ENCODE data around the gene USP6NL. TPM values are rescaled to one million over a fixed set of nuclear protein-coding genes. Genes with fewer than 3 reads are reported as not detected.

USP6NL gene
- total and polyA plus RNA-seq, 9 of the 15 experiments (the other 6 are each of a cell fraction or from before 2014, with no cell fraction given), result 3.2 to 26.6 (median 19.8) TPM

DNA sequence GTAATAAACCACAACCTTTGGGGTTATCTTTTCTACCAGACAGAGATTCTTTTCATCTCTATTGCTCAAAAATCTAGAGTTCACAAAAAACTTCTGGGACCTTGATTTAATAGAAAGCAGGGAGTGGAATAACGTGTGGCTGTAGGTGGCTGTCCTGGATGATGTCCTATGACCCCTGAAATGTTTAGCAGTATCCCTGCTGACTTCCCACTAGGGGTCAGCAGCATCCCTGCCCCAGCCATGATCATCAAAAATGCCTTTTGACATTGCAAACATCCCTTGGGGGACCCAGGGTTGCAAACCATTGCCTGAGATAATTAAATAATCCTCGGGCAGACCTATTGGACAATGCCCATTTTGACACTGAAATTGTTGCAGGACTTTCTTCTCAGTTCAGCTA, 177.1 kb downstream of the USP6NL start (continued):
- TF ChIP-seq MYBL2 (IDR thresholded peaks at IDR 0.05; ENCODE audit: low read depth), result no peak
- no peak for TF ChIP-seq MYBL2 (CRISPR knock-in tag; IDR thresholded peaks at IDR 0.05; ENCODE audit: borderline replicate concordance)
- peak; percentile 55 for TF ChIP-seq NR2C1 (IDR thresholded peaks at IDR 0.05)
- peak; percentile 67 for TF ChIP-seq NR2C1 (tag; IDR thresholded peaks at IDR 0.05)
- TF ChIP-seq SUPT5H (IDR thresholded peaks at IDR 0.05), result no peak
- TF ChIP-seq ZZZ3 (IDR thresholded peaks at IDR 0.05), result no peak
- TF ChIP-seq TCF3 (CRISPR knock-in tag; IDR thresholded peaks at IDR 0.05), result no peak
- TF ChIP-seq ZFX (CRISPR knock-in tag; IDR thresholded peaks at IDR 0.05), result no peak
- TF ChIP-seq POLR2AphosphoS2 (IDR thresholded peaks at IDR 0.05; ENCODE audit: low read length), result no peak
- TF ChIP-seq CCNT2 (IDR thresholded peaks at IDR 0.05; ENCODE audit: borderline replicate concordance, extremely low read depth, insufficient read length, low read depth, low read length), result no peak
- TF ChIP-seq, protein P1, sequence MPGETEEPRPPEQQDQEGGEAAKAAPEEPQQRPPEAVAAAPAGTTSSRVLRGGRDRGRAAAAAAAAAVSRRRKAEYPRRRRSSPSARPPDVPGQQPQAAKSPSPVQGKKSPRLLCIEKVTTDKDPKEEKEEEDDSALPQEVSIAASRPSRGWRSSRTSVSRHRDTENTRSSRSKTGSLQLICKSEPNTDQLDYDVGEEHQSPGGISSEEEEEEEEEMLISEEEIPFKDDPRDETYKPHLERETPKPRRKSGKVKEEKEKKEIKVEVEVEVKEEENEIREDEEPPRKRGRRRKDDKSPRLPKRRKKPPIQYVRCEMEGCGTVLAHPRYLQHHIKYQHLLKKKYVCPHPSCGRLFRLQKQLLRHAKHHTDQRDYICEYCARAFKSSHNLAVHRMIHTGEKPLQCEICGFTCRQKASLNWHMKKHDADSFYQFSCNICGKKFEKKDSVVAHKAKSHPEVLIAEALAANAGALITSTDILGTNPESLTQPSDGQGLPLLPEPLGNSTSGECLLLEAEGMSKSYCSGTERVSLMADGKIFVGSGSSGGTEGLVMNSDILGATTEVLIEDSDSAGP (CRISPR knock-in tag; IDR thresholded peaks at IDR 0.05), result no peak
- TF ChIP-seq KDM1A (IDR thresholded peaks at IDR 0.05), result peak in 1 of 2 experiments; percentile 36; a peak in 1 of 4 replicates
- peak; percentile 57; the same call in 1 of the 2 replicates for TF ChIP-seq SMC3 (conservative IDR thresholded peaks at IDR 0.05; ENCODE audit: insufficient read depth, low read depth, low read length)
- TF ChIP-seq, protein P2, sequence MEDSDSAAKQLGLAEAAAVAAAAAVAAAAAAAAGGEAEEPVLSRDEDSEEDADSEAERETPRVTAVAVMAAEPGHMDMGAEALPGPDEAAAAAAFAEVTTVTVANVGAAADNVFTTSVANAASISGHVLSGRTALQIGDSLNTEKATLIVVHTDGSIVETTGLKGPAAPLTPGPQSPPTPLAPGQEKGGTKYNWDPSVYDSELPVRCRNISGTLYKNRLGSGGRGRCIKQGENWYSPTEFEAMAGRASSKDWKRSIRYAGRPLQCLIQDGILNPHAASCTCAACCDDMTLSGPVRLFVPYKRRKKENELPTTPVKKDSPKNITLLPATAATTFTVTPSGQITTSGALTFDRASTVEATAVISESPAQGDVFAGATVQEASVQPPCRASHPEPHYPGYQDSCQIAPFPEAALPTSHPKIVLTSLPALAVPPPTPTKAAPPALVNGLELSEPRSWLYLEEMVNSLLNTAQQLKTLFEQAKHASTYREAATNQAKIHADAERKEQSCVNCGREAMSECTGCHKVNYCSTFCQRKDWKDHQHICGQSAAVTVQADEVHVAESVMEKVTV (CRISPR knock-in tag; IDR thresholded peaks at IDR 0.05), result peak; percentile 44; the same call in 1 of the 2 replicates
- no peak for TF ChIP-seq RBM39 (optimal IDR thresholded peaks at IDR 0.05; ENCODE audit: low read depth, low read length)
- TF ChIP-seq, protein P3, sequence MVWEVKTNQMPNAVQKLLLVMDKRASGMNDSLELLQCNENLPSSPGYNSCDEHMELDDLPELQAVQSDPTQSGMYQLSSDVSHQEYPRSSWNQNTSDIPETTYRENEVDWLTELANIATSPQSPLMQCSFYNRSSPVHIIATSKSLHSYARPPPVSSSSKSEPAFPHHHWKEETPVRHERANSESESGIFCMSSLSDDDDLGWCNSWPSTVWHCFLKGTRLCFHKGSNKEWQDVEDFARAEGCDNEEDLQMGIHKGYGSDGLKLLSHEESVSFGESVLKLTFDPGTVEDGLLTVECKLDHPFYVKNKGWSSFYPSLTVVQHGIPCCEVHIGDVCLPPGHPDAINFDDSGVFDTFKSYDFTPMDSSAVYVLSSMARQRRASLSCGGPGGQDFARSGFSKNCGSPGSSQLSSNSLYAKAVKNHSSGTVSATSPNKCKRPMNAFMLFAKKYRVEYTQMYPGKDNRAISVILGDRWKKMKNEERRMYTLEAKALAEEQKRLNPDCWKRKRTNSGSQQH (CRISPR knock-in tag; IDR thresholded peaks at IDR 0.05), result no peak
- TF ChIP-seq ZNF324 (CRISPR knock-in tag; IDR thresholded peaks at IDR 0.05), result no peak
- TF ChIP-seq SRSF1 (IDR thresholded peaks at IDR 0.05; ENCODE audit: low read depth, low read length), result no peak
- no peak for TF ChIP-seq FOS (IDR thresholded peaks at IDR 0.05; ENCODE audit: extremely low read depth, insufficient read length)
- TF ChIP-seq NR4A1 (CRISPR knock-in tag; IDR thresholded peaks at IDR 0.05), result no peak
- no peak for TF ChIP-seq NR4A1 (tag; IDR thresholded peaks at IDR 0.05)
- 0 out of 4 replicates have a peak, but pooled peaks of 1 of the 2 experiments have one; percentile 29 for TF ChIP-seq RCOR1 (IDR thresholded peaks at IDR 0.05; ENCODE audit: borderline replicate concordance in 1 of 2, low read depth in 2 of 2, low read length in 2 of 2)
- TF ChIP-seq NFIC (IDR thresholded peaks at IDR 0.05), result peak; percentile 70
- TF ChIP-seq, protein P4, sequence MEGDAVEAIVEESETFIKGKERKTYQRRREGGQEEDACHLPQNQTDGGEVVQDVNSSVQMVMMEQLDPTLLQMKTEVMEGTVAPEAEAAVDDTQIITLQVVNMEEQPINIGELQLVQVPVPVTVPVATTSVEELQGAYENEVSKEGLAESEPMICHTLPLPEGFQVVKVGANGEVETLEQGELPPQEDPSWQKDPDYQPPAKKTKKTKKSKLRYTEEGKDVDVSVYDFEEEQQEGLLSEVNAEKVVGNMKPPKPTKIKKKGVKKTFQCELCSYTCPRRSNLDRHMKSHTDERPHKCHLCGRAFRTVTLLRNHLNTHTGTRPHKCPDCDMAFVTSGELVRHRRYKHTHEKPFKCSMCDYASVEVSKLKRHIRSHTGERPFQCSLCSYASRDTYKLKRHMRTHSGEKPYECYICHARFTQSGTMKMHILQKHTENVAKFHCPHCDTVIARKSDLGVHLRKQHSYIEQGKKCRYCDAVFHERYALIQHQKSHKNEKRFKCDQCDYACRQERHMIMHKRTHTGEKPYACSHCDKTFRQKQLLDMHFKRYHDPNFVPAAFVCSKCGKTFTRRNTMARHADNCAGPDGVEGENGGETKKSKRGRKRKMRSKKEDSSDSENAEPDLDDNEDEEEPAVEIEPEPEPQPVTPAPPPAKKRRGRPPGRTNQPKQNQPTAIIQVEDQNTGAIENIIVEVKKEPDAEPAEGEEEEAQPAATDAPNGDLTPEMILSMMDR (IDR thresholded peaks at IDR 0.05 in 2 of 3, conservative IDR thresholded peaks at IDR 0.05 in 1 of 3; ENCODE audit: insufficient read depth in 2 of 3, low read depth in 1 of 3, low read length in 3 of 3), result peak; percentile 67 to 79 (median 72)
